Naive B cell (primary cell): ENCODE results near the gene ZSWIM3. TPM values are rescaled to one million over a fixed set of nuclear protein-coding genes. Genes with fewer than 3 reads are reported as not detected.

Source experiments
- ATAC-seq, 2 donors: fragments of 150-1000 bp; cut with Tn5 transposase; 2 replicates each; pipeline ENCODE4 v1.10.0; 2021; ENCODE audit warnings: low read depth in 2 of 2, mild to moderate bottlenecking in 2 of 2, moderate library complexity in 2 of 2
- DNase-seq: peaks from one replicate; pipeline ENCODE4 v3.0.0; 2022
- H3K27ac Mint-ChIP-seq, 6 donors: one replicate each; pipeline ENCODE4 v1.8.0; 2020 to 2022; ENCODE audit warnings: mild to moderate bottlenecking in 6 of 6, mixed read lengths in 6 of 6, moderate library complexity in 5 of 6, inconsistent platforms in 2 of 6
- H3K27me3 Mint-ChIP-seq, 3 donors: one replicate each; pipeline ENCODE4 v1.8.0; 2021 to 2022; ENCODE audit warnings: mixed read lengths in 3 of 3, mild to moderate bottlenecking in 1 of 3
- H3K36me3 Mint-ChIP-seq, 2 donors: one replicate each; pipeline ENCODE4 v1.8.0; 2020 to 2022; ENCODE audit warnings: mixed read lengths in 2 of 2, inconsistent platforms in 1 of 2, mild to moderate bottlenecking in 1 of 2
- H3K4me1 Mint-ChIP-seq, 3 donors: one replicate each; pipeline ENCODE4 v1.8.0; 2020 to 2022; ENCODE audit warnings: mixed read lengths in 3 of 3, inconsistent platforms in 1 of 3, mild to moderate bottlenecking in 1 of 3, moderate library complexity in 1 of 3
- H3K4me3 Mint-ChIP-seq, 8 donors: one replicate each; pipeline ENCODE4 v1.8.0; 2020 to 2022; ENCODE audit warnings: mild to moderate bottlenecking in 8 of 8, mixed read lengths in 8 of 8, moderate library complexity in 8 of 8, inconsistent platforms in 2 of 8
- H3K9me3 Mint-ChIP-seq, 7 donors: one replicate each; pipeline ENCODE4 v1.8.0; 2020 to 2022; ENCODE audit warnings: mixed read lengths in 7 of 7, mild to moderate bottlenecking in 5 of 7, inconsistent platforms in 2 of 7, moderate library complexity in 1 of 7
- polyA plus RNA-seq, 6 donors: library from polyadenylated mRNA; unstranded; fragments of 300-500 nt; fragmentation: Illumina TruSeq; gene quantifications; one replicate each; pipeline ENCODE4 v1.2.3, GENCODE V29; 2021; ENCODE audit warnings: low read depth in 6 of 6

ZSWIM3 gene
- polyA plus RNA-seq, 6 donors from 2014 or later: 1.3 to 2.9 (median 1.8) TPM; not detected in 1

GRCh38 chr20:45918779-45919537, 61.5 kb downstream of the ZSWIM3 start:
- Mint-ChIP-seq H3K4me3 (no peak overlapping the region), H3K36me3 (no peaks in the 10 kb centered on the region), H3K27me3 (peaks cover 10 to 62% (median 47%) of the 10 kb centered on the region in 3 donors), H3K27ac (peak overlapping the region in 1 of 6 donors; percentile 14), H3K4me1 (peaks cover 0 to 6% (median 4%) of the 10 kb centered on the region in 3 donors), H3K9me3 (peaks cover 0 to 2% (median 0%) of the 10 kb centered on the region in 7 donors)
- DNase-seq: no peak
- no peak for ATAC-seq

- Mint-ChIP-seq H3K36me3 (no peaks in the 10 kb centered on the region), H3K27me3 (peaks cover 4 to 54% (median 39%) of the 10 kb centered on the region in 3 donors), H3K4me1 (peaks cover 0 to 6% (median 4%) of the 10 kb centered on the region in 3 donors), H3K9me3 (peaks cover 0 to 2% (median 0%) of the 10 kb centered on the region in 7 donors), H3K4me3 (no peak overlapping the region), H3K27ac (no peak overlapping the region)
- ATAC-seq (no peak), DNase-seq (no peak)
Observed at GRCh38 chr20:45919542-45920399, 62.4 kb downstream of the ZSWIM3 start.

GRCh38 chr20:45920462-45921336, 63.3 kb downstream of the ZSWIM3 start:
- ATAC-seq: no peak
- H3K27ac Mint-ChIP-seq: peak overlapping the region in 1 of 6 donors; percentile 38
- H3K9me3 Mint-ChIP-seq: peaks cover 0 to 2% (median 0%) of the 10 kb centered on the region in 7 donors
- no peak for DNase-seq
- H3K27me3 Mint-ChIP-seq: peaks cover 4 to 54% (median 39%) of the 10 kb centered on the region in 3 donors
- H3K4me3 Mint-ChIP-seq: peak overlapping the region in 1 of 8 donors; percentile 29
- H3K4me1 Mint-ChIP-seq: peaks cover 0 to 6% (median 4%) of the 10 kb centered on the region in 3 donors
- H3K36me3 Mint-ChIP-seq: no peaks in the 10 kb centered on the region

- ATAC-seq (no peak), DNase-seq (no peak)
- H3K27ac Mint-ChIP-seq: peak overlapping the region in 1 of 6 donors; percentile 38
- peaks cover 0 to 6% (median 4%) of the 10 kb centered on the region in 3 donors for H3K4me1 Mint-ChIP-seq
- H3K4me3 Mint-ChIP-seq: no peak overlapping the region
- H3K36me3 Mint-ChIP-seq: no peaks in the 10 kb centered on the region
- no peaks in the 10 kb centered on the region for H3K9me3 Mint-ChIP-seq
- H3K27me3 Mint-ChIP-seq: peaks cover 4 to 45% (median 32%) of the 10 kb centered on the region in 3 donors
Observed at GRCh38 chr20:45921337-45922189, 64.1 kb downstream of the ZSWIM3 start.

- peaks cover 4 to 29% (median 25%) of the 10 kb centered on the region in 3 donors for H3K27me3 Mint-ChIP-seq
- ATAC-seq: no peak
- DNase-seq: no peak
- H3K36me3 Mint-ChIP-seq: no peaks in the 10 kb centered on the region
- H3K4me1 Mint-ChIP-seq: peaks cover 0 to 18% (median 7%) of the 10 kb centered on the region in 3 donors
- H3K4me3 Mint-ChIP-seq: no peak overlapping the region
- peak overlapping the region in 1 of 6 donors; percentile 47 for H3K27ac Mint-ChIP-seq
- H3K9me3 Mint-ChIP-seq: no peaks in the 10 kb centered on the region
Observed at GRCh38 chr20:45924391-45925261, 67.2 kb downstream of the ZSWIM3 start.

GRCh38 chr20:45925821-45926506, 68.5 kb downstream of the ZSWIM3 start:
- Mint-ChIP-seq H3K27ac (no peak overlapping the region), H3K4me1 (peaks cover 0 to 18% (median 7%) of the 10 kb centered on the region in 3 donors), H3K27me3 (peaks cover 0 to 17% (median 11%) of the 10 kb centered on the region in 3 donors), H3K4me3 (no peak overlapping the region), H3K9me3 (no peaks in the 10 kb centered on the region), H3K36me3 (no peaks in the 10 kb centered on the region)
- ATAC-seq (no peak), DNase-seq (no peak)

- ATAC-seq: no peak
- Mint-ChIP-seq H3K27me3 (peaks cover 0 to 10% (median 4%) of the 10 kb centered on the region in 3 donors), H3K4me3 (no peak overlapping the region)
Observed at GRCh38 chr20:45926731-45927070, 69.3 kb downstream of the ZSWIM3 start.

GRCh38 chr20:45927071-45927878, 69.9 kb downstream of the ZSWIM3 start:
- Mint-ChIP-seq H3K27me3 (peaks cover 0 to 4% (median 0%) of the 10 kb centered on the region in 3 donors), H3K4me3 (no peak overlapping the region), H3K4me1 (peaks cover 0 to 12% (median 4%) of the 10 kb centered on the region in 3 donors), H3K27ac (peak overlapping the region in 1 of 6 donors; percentile 47), H3K9me3 (no peaks in the 10 kb centered on the region), H3K36me3 (no peaks in the 10 kb centered on the region)
- DNase-seq (no peak), ATAC-seq (no peak)

More at GRCh38 chr20:45926731-45927070, 69.3 kb downstream of the ZSWIM3 start:
- DNase-seq: no peak
- peaks cover 0 to 15% (median 5%) of the 10 kb centered on the region in 3 donors for H3K4me1 Mint-ChIP-seq
- H3K27ac Mint-ChIP-seq: no peak overlapping the region
- H3K9me3 Mint-ChIP-seq: no peaks in the 10 kb centered on the region
- H3K36me3 Mint-ChIP-seq: no peaks in the 10 kb centered on the region
